HCT116 (cell line): Measurements from ENCODE around the gene PSMB9. TPM values are rescaled to one million over a fixed set of nuclear protein-coding genes. Genes with fewer than 3 reads are reported as not detected.

Experiments used
- ATAC-seq: fragments of 200-7000 bp; cut with Tn5 transposase; 2 replicates; pipeline ENCODE4 v1.9.1; 2020; ENCODE audit warnings: mild to moderate bottlenecking, moderate library complexity
- BruUV-seq: library from RNA; stranded (reverse); fragments of 400-500 nt; replicated peaks from 2 replicates; lab custom pipeline; 2021; lab: Mats Ljungman, UMichigan
- CTCF ChIA-PET: fragments of 300-600 bp; sonication (Branson Sonifier 250); formaldehyde crosslinking; loops from one replicate; lab custom pipeline; 2021; ENCODE audit warnings: antibody characterized with exemption; lab: Charles Lee
- POLR2A ChIA-PET: fragments of 300-600, 350-600 bp; sonication (Branson Sonifier 250); formaldehyde crosslinking; loops from one replicate; lab custom pipeline; 2021; ENCODE audit warnings: antibody characterized with exemption; lab: Charles Lee
- RAD21 ChIA-PET, 2 experiments: fragments of 300-600 bp; sonication (Branson Sonifier 250); formaldehyde crosslinking; loops; one replicate each; lab custom pipeline; 2023; ENCODE audit warnings: low total read pairs in 2 of 2; ENCODE audit not compliant: uncharacterized antibody in 2 of 2, unreplicated experiment in 2 of 2, low non-redundant PET in 1 of 2; lab: Charles Lee
- DNase-seq: peaks from one replicate; pipeline ENCODE4 v3.0.0-alpha.2; 2010; ENCODE audit warnings: low read depth, low spot score
- H2AFZ ChIP-seq: fragments of 200-600 bp; shearing (Covaris generic), sonication (generic); 2 replicates; pipeline ENCODE4 v1.6.1; 2017; ENCODE audit warnings: low read depth, mixed run types, mixed read lengths, antibody characterized with exemption, low read length; ENCODE audit not compliant: poor library complexity, severe bottlenecking
- H3K27ac ChIP-seq: 2 replicates; pipeline ENCODE4 v1.5.1; 2012; ENCODE audit warnings: low read depth, low read length
- H3K27me3 ChIP-seq: fragments of 200-600 bp; sonication (generic); 2 replicates; pipeline ENCODE4 v1.6.1; 2016; ENCODE audit warnings: mixed run types, low read length, mixed read lengths; ENCODE audit not compliant: insufficient read depth
- H3K36me3 ChIP-seq, 2 experiments: fragments of 200-500 bp in 1 of 2; fragments of 200-600 bp in 1 of 2; sonication (Bioruptor generic) in 1 of 2; sonication (generic) in 1 of 2; 2 replicates each; pipeline versions ENCODE4 v1.5.1 to v1.6.1; 2014 to 2016; ENCODE audit warnings: low read length in 2 of 2, inconsistent platforms in 1 of 2, mixed read lengths in 1 of 2, mixed run types in 1 of 2; ENCODE audit not compliant: insufficient read depth in 2 of 2, control insufficient read depth in 1 of 2
- H3K4me1 ChIP-seq, 2 experiments: fragments of 200-600 bp in 1 of 2; sonication (generic) in 1 of 2; 2 replicates each; pipeline versions ENCODE4 v1.5.1 to v1.6.1; 2012 to 2017; ENCODE audit warnings: low read length in 2 of 2, inconsistent platforms in 1 of 2, mild to moderate bottlenecking in 1 of 2, mixed read lengths in 1 of 2, mixed run types in 1 of 2, moderate library complexity in 1 of 2; ENCODE audit not compliant: insufficient read depth in 2 of 2, control insufficient read depth in 1 of 2
- H3K4me2 ChIP-seq: fragments of 200-600 bp; sonication (generic); 2 replicates; pipeline ENCODE4 v1.6.1; 2017; ENCODE audit warnings: mixed run types, low read length, mixed read lengths
- H3K4me3 ChIP-seq, 2 experiments: fragments of 200-600 bp in 1 of 2; sonication (generic) in 1 of 2; replicated peaks in 1 of 2; 2 replicates each; pipeline ENCODE4 v1.5.1; 2011 to 2016; ENCODE audit warnings: low read length in 2 of 2, control low read depth in 1 of 2, low read depth in 1 of 2, mild to moderate bottlenecking in 1 of 2, mixed read lengths in 1 of 2, mixed run types in 1 of 2
- H3K79me2 ChIP-seq: fragments of 200-600 bp; sonication (generic); 2 replicates; pipeline ENCODE4 v1.6.1; 2017; ENCODE audit warnings: mild to moderate bottlenecking, mixed run types, low read length, moderate library complexity, mixed read lengths; ENCODE audit not compliant: insufficient read depth
- H3K9ac ChIP-seq: fragments of 200-600 bp; sonication (generic); 2 replicates; pipeline ENCODE4 v1.6.1; 2016; ENCODE audit warnings: low read length, mixed read lengths
- H3K9me2 ChIP-seq: fragments of 200-600 bp; sonication (generic), shearing (Covaris generic); 2 replicates; pipeline ENCODE4 v1.6.1; 2017; ENCODE audit warnings: mixed run types, mild to moderate bottlenecking, moderate library complexity; ENCODE audit not compliant: insufficient read depth
- H3K9me3 ChIP-seq, 2 experiments: fragments of 200-500 bp in 1 of 2; fragments of 200-600 bp in 1 of 2; sonication (Bioruptor generic) in 1 of 2; sonication (generic) in 1 of 2; 2 replicates each; pipeline ENCODE4 v1.6.1; 2014 to 2017; ENCODE audit warnings: low read length in 2 of 2, mixed read lengths in 2 of 2, inconsistent platforms in 1 of 2, low read depth in 1 of 2, mild to moderate bottlenecking in 1 of 2, mixed run types in 1 of 2, moderate library complexity in 1 of 2; ENCODE audit not compliant: control insufficient read depth in 1 of 2, insufficient read depth in 1 of 2
- H4K20me1 ChIP-seq: fragments of 200-600 bp; sonication (generic), shearing (Covaris generic); 2 replicates; pipeline ENCODE4 v1.6.1; 2017; ENCODE audit warnings: mixed run types, mild to moderate bottlenecking, moderate library complexity; ENCODE audit not compliant: insufficient read depth
- EGR1 ChIP-seq: IDR thresholded peaks from 2 replicates; pipeline ENCODE4 v1.6.1; 2012; ENCODE audit warnings: low read depth
- ELF1 ChIP-seq: IDR thresholded peaks from 2 replicates; pipeline ENCODE4 v1.6.1; 2012; ENCODE audit warnings: low read depth, borderline replicate concordance
- EZH2 ChIP-seq: fragments of 200-600 bp; sonication (generic); IDR thresholded peaks from 2 replicates; pipeline ENCODE4 v1.6.1; 2017; ENCODE audit warnings: antibody characterized with exemption, mixed run types
- FOSL1 ChIP-seq: IDR thresholded peaks from 2 replicates; pipeline ENCODE4 v1.6.1; 2012; ENCODE audit warnings: low read depth
- JUND ChIP-seq: IDR thresholded peaks from 2 replicates; pipeline ENCODE4 v1.6.1; 2012
- POLR2A ChIP-seq: IDR thresholded peaks from 2 replicates; pipeline ENCODE4 v1.7.0; 2011; ENCODE audit warnings: borderline replicate concordance; ENCODE audit not compliant: insufficient read depth, insufficient read length; ENCODE audit errors: extremely low read depth
- SIN3A ChIP-seq: IDR thresholded peaks from 2 replicates; pipeline ENCODE4 v1.6.1; 2012; ENCODE audit warnings: low read depth
- SRF ChIP-seq: IDR thresholded peaks from 2 replicates; pipeline ENCODE4 v1.6.1; 2012; ENCODE audit warnings: low read depth
- ZNF274 ChIP-seq: fragments of 200-500 bp; sonication (Bioruptor generic); IDR thresholded peaks from 2 replicates; pipeline ENCODE4 v1.6.1; 2014; ENCODE audit warnings: mild to moderate bottlenecking, low read depth, low read length, inconsistent platforms
- intact Hi-C: fragments of 100-400 bp; cut with micrococcal nuclease; formaldehyde crosslinking; loops from 2 replicates; pipeline ENCODE4 v1.10.0; 2022
- total RNA-seq: library from RNA; stranded (reverse); gene quantifications from one replicate; pipeline ENCODE4 v1.2.1, GENCODE V29; 2021; ENCODE audit not compliant: unreplicated experiment
- TF ChIP-seq, protein P1 (sequence below), 3 experiments: fragments of 200-600 bp in 1 of 3; sonication (generic) in 1 of 3; IDR thresholded peaks in 2 of 3; conservative IDR thresholded peaks in 1 of 3; 2 replicates each; pipeline ENCODE4 v1.5.1; 2012 to 2017; ENCODE audit warnings: low read depth in 2 of 3, low read length in 2 of 3, antibody characterized with exemption in 1 of 3, borderline replicate concordance in 1 of 3, control low read depth in 1 of 3, mild to moderate bottlenecking in 1 of 3, mixed read lengths in 1 of 3, mixed run types in 1 of 3, moderate library complexity in 1 of 3; ENCODE audit not compliant: insufficient read depth in 1 of 3
- TF ChIP-seq, protein P2 (sequence below): IDR thresholded peaks from 2 replicates; pipeline ENCODE4 v1.6.1; 2012
- TF ChIP-seq, protein P3 (sequence below): IDR thresholded peaks from 2 replicates; pipeline ENCODE4 v1.6.1; 2011; ENCODE audit warnings: mild to moderate bottlenecking, low read length, moderate library complexity; ENCODE audit not compliant: insufficient replicate concordance; ENCODE audit errors: extremely low read depth

Gene PSMB9
- total RNA-seq, 1 experiment from 2014 or later = 8.1 TPM

DNA sequence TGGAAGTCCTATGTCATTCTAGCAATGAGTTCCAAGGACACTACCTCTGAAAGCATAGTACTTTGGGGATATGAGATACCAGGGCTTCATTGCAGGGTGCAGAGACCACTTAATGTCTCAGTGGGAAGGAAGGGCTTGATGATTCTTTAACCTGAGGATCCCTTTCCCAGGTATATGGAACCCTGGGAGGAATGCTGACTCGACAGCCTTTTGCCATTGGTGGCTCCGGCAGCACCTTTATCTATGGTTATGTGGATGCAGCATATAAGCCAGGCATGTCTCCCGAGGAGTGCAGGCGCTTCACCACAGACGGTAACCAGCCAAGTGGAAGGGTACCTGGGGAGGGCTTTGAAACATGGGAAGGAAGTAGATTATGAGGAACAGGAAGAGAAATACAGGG is 4.2 kb downstream of the PSMB9 start:
- no peaks in the 10 kb centered on the region for H3K27me3 ChIP-seq
- H2AFZ ChIP-seq = no peak overlapping the region
- H3K4me2 ChIP-seq = no peak overlapping the region
- BruUV-seq = no TSS peak
- no peak overlapping the region for H3K4me3 ChIP-seq
- no peak overlapping the region for H3K9ac ChIP-seq
- TF ChIP-seq, protein P1, sequence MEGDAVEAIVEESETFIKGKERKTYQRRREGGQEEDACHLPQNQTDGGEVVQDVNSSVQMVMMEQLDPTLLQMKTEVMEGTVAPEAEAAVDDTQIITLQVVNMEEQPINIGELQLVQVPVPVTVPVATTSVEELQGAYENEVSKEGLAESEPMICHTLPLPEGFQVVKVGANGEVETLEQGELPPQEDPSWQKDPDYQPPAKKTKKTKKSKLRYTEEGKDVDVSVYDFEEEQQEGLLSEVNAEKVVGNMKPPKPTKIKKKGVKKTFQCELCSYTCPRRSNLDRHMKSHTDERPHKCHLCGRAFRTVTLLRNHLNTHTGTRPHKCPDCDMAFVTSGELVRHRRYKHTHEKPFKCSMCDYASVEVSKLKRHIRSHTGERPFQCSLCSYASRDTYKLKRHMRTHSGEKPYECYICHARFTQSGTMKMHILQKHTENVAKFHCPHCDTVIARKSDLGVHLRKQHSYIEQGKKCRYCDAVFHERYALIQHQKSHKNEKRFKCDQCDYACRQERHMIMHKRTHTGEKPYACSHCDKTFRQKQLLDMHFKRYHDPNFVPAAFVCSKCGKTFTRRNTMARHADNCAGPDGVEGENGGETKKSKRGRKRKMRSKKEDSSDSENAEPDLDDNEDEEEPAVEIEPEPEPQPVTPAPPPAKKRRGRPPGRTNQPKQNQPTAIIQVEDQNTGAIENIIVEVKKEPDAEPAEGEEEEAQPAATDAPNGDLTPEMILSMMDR (IDR thresholded peaks at IDR 0.05 in 2 of 3, conservative IDR thresholded peaks at IDR 0.05 in 1 of 3; ENCODE audit: borderline replicate concordance in 1 of 3, insufficient read depth in 1 of 3, low read depth in 2 of 3, low read length in 2 of 3) = no peak
- no peak for TF ChIP-seq EGR1
- no peak for TF ChIP-seq FOSL1
- intact Hi-C loops = no loop called here
- DNase-seq (no peak), ATAC-seq (no peak)
- H3K9me3 ChIP-seq = no peaks in the 10 kb centered on the region
- peaks cover 2 to 25% of the 10 kb centered on the region in 2 experiments; a peak in 3 of 4 replicates for H3K4me1 ChIP-seq
- no peaks in the 10 kb centered on the region for H3K36me3 ChIP-seq
- ChIA-PET POLR2A (interaction anchor here (1.7 kb wide), 1 partner anchor 20 kb away, joined by 5 read pairs; the partner anchor contains the start of gene TAP2), RAD21 (interaction anchor here in 1 of 2 experiments (1.4 kb wide), 1 partner anchor 20 kb away, joined by 3 read pairs; the partner anchor contains the start of gene TAP2), CTCF (interaction anchor here (1.3 to 5.9 kb wide), 2 partner anchors 10 to 20 kb away, joined by 4 to 80 read pairs; partner anchors contain the start of gene TAP2)
- H3K79me2 ChIP-seq = no peaks in the 10 kb centered on the region
- no peaks in the 10 kb centered on the region for H4K20me1 ChIP-seq
- H3K9me2 ChIP-seq = no peaks in the 10 kb centered on the region
- no peak overlapping the region for H3K27ac ChIP-seq

DNA sequence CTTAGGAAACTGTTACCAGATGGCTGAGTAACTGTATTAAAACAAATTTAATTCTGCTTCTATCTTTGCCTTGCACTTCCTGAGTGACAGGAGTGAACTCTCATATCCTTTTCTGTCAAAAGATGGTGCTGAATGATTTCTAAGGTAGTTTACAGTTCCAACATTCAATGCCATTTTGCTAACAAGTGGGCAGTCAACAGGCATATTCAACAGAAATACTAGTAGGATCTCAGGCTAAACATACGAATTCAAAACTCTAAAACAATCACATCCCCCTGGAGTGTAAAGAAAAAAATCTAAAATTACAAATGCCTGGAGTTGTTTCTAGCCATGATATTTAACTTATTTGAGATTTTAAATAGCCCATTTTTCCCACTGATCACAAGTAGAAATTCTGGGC is 6.7 kb downstream of the PSMB9 start:
- RAD21 ChIA-PET = interaction anchor here (1.2 to 1.3 kb wide), 2 partner anchors 22 kb away, joined by 5 to 8 read pairs; partner anchors contain the start of gene TAP2 (in 2 of the 2)
- BruUV-seq = no TSS peak
- Histone ChIP-seq H3K9me2 (0 out of 2 replicates have a peak, but pooled peaks cover 5% of the 10 kb centered on the region), H3K27me3 (no peaks in the 10 kb centered on the region), H3K4me1 (peaks cover 2 to 17% of the 10 kb centered on the region in 2 experiments; a peak in 3 of 4 replicates), H3K79me2 (no peaks in the 10 kb centered on the region), H3K9me3 (no peaks in the 10 kb centered on the region), H3K36me3 (no peaks in the 10 kb centered on the region), H4K20me1 (no peaks in the 10 kb centered on the region), H3K27ac (no peak overlapping the region), H3K4me3 (no peak overlapping the region), H2AFZ (peak overlapping the region; percentile 87), H3K4me2 (peak overlapping the region; percentile 64), H3K9ac (0 out of 2 replicates have a peak overlapping the region, but pooled peaks have one; percentile 21)
- POLR2A ChIA-PET = interaction anchor here (1.5 to 2.6 kb wide), 2 partner anchors 22 to 111 kb away, joined by 8 to 14 read pairs; partner anchors contain the start of gene TAP2
- intact Hi-C loops = no loop called here
- DNase-seq = no peak
- no peak for ATAC-seq
- CTCF ChIA-PET = interaction anchor here (1.0 to 2.9 kb wide), 11 partner anchors 10 to 124 kb away, joined by 3 to 55 read pairs (median 4); partner anchors contain the start of gene TAP2
- TF ChIP-seq SIN3A (no peak), POLR2A (no peak), FOSL1 (no peak), EGR1 (no peak), ELF1 (no peak), ZNF274 (no peak), SRF (no peak), JUND (no peak), EZH2 (no peak)
- TF ChIP-seq, protein P2, sequence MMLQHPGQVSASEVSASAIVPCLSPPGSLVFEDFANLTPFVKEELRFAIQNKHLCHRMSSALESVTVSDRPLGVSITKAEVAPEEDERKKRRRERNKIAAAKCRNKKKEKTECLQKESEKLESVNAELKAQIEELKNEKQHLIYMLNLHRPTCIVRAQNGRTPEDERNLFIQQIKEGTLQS = no peak
- TF ChIP-seq, protein P3, sequence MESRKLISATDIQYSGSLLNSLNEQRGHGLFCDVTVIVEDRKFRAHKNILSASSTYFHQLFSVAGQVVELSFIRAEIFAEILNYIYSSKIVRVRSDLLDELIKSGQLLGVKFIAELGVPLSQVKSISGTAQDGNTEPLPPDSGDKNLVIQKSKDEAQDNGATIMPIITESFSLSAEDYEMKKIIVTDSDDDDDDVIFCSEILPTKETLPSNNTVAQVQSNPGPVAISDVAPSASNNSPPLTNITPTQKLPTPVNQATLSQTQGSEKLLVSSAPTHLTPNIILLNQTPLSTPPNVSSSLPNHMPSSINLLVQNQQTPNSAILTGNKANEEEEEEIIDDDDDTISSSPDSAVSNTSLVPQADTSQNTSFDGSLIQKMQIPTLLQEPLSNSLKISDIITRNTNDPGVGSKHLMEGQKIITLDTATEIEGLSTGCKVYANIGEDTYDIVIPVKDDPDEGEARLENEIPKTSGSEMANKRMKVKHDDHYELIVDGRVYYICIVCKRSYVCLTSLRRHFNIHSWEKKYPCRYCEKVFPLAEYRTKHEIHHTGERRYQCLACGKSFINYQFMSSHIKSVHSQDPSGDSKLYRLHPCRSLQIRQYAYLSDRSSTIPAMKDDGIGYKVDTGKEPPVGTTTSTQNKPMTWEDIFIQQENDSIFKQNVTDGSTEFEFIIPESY = no peak
- TF ChIP-seq, protein P1 (IDR thresholded peaks at IDR 0.05 in 2 of 3, conservative IDR thresholded peaks at IDR 0.05 in 1 of 3; ENCODE audit: borderline replicate concordance in 1 of 3, insufficient read depth in 1 of 3, low read depth in 2 of 3, low read length in 2 of 3) = no peak
